HG03442 (cell line): ENCODE measurements around the gene AGPAT4.
"Not testable (repeated sequence)": the region's sequence is repeated elsewhere in the genome, so short reads cannot be mapped to it uniquely, and the experiment has no call there.

Experiments used
- ATAC-seq: cut with Tn5 transposase; IDR thresholded peaks from one replicate; pipeline ENCODE4 v1.9.1; 2021; ENCODE audit warnings: mild to moderate bottlenecking, moderate library complexity; ENCODE audit not compliant: unreplicated experiment

AGPAT4 gene

DNA sequence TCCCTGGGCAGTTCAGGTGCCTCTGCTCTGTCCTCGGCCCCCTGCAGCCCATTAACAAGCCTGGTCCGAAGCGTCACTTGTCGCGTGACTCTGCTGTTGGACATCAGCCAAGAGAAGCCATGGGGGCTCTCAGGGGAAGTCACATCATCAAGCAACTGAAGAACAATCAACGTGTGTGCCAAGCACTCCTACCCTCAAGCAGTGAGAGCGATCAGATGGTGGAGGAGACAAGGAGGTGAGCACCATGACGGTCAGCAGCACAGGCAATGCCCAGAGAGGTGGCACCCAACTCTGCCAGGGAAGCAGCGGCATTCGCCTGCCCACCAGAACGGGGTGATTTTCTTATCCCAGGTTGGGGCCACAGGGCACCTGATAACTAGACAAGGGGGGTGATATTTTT, 132.7 kb downstream of the AGPAT4 start:
- ATAC-seq: no peak

DNA sequence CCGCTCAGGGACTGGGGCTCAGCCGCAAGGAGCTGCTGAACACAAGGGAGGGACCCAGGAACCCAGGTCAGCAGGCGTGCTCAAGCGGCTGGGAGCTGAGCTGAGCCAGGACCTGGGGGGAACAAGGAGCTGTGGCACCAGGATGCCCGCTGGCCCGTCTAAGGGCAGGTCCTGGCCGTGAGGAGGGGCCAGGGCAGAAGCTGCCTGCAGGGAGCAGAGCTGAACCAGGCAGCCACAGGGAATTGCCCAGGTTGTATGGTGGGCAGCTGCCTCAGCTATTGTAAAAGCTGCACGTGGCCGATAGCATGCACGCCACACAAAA, 133.3 kb downstream of the AGPAT4 start:
- no peak for ATAC-seq

DNA sequence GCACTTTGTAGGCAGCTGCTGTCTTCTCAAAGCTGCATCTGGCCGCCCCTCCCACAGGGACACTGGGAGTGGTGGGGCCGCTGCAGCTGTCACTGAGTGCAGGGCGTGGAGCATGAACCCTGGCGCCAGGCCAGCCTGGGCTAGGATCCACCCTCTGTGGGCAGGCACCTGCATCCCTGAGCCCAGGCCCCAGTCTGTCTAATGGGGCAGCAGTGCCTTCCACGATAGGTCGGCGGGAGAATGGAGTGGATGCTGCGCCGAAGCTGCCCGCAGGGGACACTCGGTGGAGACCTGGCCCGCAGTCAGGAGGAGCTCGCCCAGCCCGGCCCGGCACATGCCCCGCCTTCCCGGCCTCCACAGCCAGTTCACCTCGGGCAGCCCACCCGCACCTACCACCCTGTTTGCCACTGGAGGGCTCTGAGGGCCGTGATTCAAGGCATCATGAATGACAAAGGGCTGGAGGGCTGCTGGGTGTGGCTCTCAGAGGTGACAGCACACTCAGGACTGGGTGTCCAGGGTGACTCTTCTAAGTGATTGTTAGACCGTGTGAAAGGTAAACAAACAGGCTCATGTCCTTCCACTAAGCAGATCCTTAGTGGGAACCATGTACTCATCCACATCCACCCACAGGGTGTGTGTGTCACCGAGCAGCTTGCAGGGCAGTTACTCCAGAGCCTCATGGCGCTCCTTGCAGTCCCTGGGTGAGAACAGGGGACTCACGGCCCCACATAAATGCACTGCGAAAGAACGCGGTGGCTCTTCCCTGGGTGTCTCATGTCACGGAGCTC, 133.9 kb downstream of the AGPAT4 start:
- ATAC-seq: no peak

DNA sequence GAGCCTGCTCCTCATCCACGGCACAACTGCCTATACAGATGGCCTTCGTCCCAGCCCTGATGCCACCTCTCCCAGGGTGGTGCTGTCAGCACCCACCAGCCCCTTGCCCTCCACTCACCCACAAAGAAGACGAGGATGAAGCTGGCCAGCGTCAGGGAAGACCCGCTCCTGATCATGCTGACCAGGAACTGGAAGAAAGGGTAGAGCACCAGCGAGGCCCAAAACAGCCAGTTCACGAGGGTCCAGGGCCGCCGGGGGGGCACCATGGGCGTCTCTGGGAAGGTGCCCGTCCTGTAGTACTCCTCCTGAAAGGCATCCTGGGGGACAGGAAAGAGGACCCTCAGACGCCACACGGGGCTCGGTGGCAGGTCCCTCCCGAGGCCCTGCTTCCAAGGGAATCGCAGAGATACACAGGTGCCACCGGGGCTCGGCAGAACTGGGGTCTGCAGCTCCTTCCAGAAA, 134.5 kb downstream of the AGPAT4 start:
- ATAC-seq: no peak

DNA sequence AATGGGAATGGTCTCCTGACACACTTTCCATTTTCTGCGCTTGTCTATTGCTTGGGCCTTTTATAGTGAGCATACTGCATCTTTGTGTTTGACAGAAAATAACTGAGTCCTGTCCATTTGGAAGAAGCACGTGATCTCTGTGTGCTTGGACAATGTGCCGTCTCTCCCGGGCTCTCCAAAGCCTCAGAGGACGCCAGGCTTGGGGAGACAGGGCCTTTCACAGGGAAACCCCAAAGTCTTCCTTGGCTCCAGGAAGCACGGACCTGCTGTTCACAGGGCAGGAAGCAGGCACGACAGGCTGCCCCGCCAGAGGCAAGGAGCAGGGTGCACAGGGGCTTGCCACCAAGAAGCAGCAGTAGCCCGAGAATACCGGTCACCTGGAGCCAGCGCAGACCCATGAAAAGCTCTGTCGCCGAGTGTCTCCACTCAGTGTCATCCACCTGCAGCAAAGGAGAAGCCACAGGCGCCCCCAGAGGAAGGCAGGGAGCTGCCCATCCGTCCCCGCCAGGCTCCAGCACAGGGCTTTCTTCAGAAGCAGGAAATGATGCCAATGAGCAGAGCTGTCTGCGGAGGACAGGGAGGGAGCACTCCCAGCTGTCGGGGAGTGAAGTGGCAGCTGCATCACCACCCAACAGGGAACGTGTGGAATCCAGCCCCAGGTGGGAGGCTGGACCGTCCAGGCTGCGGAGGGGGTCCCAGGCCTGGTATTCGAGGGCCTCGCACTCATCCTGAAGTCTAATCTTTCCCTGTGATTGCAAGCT, 135.1 kb downstream of the AGPAT4 start:
- ATAC-seq: no peak

DNA sequence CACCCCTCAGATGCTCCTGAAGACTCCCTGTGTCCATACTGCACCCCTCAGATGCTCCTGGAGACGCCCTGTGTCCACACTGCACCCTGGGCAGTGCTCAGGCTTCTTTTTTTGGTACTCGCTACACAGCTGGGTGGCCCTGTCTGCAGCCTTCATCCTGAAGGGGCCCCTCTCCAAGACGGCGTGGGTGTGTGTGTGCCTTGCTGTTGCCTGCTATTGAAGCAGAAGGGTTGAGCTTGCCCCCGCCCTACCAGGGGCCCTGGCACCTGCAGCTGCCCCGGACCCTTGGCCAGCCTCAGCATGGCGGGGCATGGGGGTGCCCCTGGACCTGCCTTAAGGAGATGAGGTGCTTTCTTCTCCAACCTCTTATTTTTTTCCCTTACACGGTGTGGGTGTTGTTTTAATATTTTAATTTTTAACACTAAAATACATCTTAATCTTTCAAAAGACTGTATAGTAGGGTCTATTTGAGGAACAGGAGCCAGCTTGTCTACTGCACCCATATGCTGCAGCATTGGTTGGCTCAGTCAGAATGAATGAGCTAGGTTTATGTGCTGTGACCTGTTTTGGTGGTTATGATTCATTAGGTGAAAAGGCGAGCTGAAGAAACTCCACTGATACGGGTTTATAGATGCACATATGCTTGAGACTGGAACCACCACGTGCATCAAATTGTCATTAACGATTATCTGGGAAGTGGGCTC, 135.9 kb downstream of the AGPAT4 start:
- no peak for ATAC-seq

DNA sequence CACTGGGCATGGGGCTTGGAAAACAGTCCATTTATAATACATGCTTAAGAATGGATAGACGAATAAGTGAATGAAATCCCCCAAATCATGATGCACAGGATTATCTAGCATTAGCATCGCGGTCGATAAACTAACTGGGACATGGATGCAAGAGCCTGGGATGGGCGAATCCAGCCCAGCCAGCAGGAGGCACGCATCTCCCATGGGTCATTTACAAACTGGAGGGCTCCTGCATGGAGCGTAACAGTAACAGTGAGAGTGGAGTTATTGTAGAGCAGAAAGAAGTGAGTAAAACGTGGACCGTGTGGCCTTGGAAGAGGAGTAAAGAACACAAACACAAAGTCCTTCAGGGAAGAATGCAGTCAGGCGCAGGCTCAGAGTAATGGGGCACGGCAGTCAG, 136.5 kb downstream of the AGPAT4 start:
- ATAC-seq: no peak

DNA sequence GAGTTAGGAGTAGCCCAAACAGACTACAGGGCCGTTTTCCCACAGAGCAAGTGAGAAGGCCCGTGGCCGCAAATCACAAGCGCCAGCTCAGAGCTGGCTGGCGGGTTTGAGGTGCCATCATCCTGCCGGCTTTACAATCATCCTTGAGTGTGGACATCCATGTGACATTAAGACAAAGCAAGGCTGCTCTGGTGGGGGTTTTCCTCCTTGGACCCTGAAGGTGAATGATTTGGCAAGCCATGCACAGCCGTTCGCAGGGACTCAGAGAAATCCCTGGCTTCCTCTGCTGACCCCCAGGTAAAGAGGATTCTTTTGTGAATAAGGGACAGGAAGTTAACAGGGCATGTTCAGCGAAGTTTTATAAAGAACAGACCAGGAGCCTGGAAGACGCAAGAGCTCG, 137.2 kb downstream of the AGPAT4 start:
- no peak for ATAC-seq

DNA sequence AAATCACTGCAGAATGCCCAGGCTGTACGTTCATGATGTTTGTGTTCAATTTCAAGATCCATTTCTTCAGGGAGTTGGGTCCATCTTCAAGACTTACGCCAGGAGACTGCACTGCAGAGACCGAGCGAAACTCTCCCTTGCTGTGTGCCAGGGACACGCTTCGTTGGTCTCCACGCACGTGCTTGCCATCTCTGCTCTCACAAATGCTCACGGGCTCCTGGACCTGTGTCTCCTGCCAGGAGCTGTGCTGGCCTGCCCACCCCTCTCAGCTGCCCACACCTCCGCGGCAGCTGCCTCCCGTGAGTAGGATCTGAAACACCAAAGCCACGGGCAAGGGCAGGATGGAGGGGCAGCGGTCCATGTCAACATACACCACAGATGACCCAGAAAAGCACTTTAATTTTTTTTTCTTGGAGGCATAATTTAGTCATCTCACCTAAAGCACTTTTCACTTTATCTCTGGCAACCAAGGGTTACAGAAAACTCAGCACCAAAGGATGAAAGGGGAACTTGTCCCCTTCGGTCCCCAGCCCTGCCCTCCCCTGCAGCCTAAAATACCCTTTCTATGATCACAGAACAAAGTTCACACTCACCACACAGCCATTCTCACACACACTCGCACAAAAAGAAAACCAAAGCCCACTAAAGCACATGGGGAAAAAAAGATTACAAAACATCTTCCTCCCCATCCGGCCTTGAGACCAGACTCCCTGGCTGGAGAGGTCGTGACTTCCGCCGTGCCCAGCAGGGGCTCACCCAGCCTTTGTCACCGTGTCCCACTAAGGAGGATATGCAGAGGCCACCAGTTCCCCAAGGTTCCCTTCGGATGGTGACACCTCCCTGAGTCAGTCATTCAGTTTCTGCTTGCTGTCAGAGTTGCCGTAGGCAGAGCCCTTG, 137.9 kb downstream of the AGPAT4 start:
- ATAC-seq: peak; percentile 45

DNA sequence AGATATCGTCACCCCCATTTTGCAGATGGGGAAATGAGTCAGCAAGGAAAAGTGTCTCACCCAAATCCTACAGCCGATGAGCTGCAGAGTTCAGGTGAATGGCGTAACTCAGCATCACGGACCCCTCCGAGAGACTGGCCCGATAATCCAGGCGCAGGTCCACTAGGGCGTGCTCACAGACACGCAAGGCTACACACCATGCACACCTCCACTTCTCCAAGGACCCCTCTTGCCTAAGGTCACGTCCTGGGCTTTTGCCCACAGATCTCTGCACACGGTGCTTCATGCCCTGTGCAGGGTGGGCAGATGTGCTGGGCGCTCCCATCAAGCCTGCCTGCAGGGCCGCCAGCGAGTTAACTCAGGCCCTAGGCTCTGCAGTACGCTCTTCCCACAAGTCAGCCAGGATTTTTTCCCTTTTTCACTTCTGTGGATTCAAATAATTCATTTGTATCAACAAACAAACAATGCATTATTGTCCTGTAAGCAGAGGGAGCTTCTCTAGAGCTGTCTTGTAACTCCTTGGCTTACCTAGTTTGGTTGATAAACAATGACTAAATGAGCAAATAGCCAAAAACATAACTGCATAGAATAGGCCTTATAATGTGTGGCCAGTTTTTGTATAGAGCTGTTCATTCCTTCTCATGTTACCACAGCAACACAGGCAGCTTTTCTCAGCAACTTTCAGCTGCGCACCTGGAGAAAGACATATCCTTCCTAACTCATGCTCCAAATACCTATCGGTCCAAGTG, 139.1 kb downstream of the AGPAT4 start:
- ATAC-seq: no peak

DNA sequence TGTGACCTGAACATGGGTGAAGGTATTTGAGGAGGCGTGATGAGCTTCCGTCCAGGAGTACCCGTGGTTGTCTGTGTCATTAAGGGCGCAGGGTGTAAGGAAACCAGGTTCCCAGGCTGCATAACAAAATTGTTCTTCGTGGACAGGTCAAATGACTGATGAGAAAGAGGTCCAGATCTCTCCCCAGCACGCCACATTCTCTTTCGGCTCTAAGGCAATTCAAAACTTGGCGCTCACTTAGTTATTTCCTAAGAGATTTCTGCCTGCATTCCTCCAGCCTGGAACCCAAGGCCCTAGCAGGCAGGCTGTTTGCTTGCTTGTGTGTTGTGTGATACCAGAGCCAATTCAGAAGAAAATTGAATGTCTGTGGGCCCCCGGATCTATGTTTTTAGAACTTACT, 139.9 kb downstream of the AGPAT4 start:
- ATAC-seq: no peak

DNA sequence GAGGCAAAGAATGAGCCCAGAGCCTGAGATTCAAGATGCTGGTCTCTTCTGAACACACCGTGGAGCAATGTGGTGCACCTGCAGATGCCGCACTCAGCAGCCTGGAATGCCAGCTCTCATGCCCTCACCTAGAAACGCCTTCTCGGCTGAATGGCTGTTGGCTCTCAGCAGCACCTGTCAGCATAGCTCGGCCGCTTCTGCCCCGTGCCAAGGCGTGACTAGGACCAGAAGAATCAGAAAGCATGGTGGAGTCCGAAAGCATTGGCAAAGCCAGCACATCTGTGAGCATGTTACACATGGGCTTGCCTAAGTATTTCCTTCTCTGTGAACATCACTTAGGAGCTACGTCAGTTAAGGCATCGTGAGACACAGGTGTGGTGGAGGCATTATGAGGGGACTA, 141.5 kb downstream of the AGPAT4 start:
- ATAC-seq: no peak

DNA sequence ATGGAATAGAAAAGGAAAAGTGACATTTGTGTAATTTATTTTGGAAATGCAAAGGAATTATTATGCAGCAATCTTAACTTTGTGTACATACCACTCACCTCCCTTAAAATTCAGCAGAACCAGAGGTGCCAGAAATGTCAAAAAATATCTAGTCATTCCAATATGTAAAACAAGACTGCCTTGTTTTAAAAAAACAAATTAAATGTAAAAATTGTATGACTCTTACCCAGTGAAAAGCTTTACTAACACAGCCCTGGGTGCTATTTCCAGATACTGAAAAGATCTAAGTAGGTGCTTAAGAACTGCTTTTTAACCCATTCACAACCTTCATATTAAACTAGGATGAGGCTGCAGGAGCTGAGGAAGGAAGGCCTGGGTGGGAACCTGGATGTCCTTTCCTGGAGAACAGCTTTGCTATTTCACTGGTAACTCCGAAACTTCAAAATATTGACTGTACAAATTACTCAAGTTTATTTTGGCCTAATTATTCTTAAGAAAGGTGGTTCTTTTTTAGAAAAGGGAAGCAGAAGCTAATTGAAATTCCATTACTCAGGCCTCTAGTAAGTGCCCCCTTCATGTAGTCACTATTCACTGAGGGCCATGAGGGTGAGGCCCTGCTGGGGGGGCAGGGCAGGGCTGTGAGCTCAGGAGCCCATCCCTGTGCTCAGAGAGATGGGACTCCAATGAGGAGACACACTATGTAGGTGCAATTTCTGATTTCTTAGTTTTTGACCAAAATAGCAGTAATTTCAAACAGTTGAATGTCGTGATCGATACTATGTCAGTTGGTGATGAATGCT, 142.7 kb downstream of the AGPAT4 start:
- ATAC-seq: no peak

DNA sequence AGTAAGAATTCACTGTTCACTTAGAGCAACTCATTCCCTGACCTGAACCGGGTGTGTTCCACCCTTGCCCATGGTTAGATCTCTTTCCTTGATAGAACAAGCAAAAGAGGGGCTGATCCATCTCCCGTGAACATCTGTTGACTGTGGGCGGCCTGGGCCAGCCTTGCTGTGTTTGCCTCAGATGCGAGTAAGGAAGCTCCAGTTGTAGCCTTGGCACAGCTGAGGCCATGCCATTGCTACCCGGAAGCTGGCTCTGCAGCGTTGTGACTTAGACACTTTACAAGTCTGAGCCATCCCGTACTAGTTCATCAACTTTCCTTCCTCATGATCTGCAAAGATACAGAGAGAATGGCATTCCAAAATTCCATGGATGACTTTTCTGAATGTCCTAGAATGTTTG, 143.3 kb downstream of the AGPAT4 start:
- no peak for ATAC-seq

DNA sequence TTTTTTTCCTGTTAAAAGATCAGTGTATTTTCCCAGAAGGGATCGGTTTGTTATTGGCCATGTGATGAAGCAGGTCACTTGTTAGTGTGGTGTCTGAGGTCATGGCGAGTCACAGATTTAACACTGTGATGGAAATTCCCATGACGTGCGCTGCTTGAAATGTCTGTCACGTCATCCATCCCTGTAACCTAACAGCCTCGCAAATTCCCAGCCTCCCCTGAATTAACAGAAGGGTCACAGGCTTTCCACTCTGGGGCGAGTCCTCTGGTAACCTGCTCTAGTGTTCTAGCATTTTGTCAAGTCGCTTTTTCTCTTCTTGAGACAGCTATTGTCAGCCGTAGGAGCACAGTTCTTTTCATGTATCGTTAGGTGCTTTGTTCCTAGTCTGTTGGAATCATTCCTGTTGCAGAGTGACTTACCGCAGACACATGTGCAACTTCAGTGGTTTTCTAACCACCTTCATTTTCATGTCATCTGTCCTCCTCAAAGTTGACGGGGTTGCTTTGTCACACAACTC, 145.1 kb downstream of the AGPAT4 start:
- ATAC-seq: no peak

DNA sequence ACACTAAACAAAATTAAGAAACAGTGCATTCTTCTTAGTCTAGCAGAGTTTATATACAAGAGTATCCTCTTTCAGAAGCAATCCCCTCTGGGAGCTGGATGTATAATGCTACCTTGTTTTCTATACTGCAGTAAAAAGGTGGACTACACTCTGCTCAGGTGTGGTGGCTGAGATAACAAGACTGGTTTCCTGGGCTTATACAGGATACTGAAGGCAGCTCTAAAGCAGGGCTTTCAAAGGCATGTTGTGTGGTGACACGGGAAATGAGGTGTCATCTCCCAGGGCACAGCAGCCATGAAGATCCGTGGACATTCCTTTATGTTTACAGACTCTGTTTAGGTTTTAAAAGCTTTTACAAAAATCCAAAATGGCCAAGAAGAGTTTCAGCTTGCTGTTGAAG, 145.6 kb downstream of the AGPAT4 start:
- no peak for ATAC-seq

DNA sequence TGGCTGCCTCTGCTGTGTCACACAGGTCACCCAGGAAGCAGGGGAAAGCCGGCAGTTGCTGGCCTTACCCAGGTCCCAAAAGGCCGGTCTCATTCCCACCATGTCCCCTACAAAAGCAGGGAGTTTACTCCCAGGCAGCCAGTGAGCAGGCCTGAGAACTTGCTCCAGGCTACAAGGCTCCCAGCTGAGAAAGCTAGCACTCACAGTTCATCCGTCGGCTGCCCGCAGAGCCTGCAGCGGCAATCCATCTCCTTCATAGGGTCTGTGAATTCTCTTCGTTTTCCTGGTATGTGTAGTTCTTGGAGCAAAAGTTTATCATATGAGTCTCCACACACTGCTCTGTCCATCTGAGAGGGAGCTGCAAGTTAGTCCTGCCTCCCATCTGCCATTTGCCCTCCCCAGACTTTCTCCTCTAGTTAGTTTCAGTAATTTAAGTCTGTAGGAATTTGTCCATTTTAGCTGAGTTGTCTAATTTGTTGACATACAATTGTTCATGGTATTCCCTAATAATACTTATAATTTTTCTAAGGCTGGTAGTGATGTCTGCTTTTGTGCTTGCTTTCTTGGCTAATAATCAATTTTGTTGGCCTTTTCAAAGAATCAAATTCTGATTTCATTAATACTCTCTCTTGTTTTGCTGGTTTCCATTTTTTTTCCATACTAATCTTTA, 146.7 kb downstream of the AGPAT4 start:
- ATAC-seq: no peak

DNA sequence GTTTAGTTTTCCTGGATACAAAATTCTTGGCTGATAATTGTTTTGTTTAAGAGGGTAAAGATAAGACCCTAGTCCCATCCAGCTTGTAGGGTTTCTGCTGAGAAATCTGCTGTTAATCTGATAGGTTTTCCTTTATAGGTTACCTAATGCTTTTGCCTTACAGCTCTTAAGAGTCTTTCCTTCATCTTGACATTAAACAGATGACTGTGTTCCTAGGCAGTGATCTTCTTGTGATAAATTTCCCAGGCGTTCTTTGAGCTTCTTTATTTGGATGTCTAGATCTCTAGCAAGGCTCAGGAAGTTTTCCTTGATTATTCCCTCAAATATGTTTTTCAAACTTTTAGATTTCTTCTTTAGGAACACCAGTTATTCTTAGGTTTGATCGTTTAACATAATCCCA, 148.3 kb downstream of the AGPAT4 start:
- ATAC-seq: no peak

DNA sequence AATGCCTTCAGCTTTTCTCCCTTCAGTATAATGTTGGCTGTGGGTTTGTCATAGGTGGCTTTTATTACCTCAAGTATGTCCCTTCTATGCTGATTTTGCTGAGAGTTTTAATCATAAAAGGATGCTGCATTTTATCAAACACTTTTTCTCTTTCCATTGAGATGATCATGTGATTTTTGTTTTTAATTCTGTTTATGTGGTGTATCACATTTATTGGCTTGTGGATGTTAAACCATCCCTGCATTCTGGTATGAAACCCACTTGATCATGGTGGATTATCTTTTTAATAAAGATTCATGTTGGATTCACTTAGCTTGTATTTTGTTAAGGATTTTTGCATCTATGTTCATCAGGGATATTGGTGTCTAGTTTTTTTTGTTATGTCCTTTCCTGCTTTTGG, 150.5 kb downstream of the AGPAT4 start:
- not testable (repeated sequence) for ATAC-seq
